Measurements from ENCODE around the gene SLC12A4.
"Not testable (repeated sequence)": the region's sequence is repeated elsewhere in the genome, so short reads cannot be mapped to it uniquely, and the experiment has no call there.

Gene SLC12A4

DNA sequence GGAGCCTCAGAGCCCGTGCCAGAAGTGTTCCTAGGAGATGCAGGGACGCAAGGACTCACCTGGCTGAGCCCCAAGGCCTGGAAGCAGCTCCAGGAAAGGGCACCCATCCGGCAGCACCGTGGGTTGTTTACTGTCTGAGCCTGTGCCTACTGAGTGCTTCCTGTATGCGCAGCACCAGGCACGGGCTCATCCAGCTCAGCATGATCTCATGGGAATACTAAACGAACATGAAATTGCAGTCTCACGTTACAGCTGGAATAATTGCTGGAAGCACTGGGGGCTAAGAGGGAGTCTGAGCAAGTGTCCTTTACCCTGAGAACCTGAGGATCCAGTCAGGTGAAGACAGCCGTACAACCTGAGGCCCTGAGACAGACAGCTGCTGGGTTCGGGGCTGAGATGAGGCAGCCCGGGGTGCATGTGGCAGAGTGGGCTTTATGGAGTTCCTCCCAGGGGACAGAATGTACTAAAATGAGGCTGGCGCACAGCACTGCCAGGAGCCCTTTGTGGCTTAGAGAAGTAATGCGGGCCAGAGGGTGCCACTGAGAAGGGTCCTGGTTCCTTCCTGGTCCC is 42.2 kb downstream of the SLC12A4 start:
- no peak for DNase-seq (ENCODE audit: low read depth)

DNA sequence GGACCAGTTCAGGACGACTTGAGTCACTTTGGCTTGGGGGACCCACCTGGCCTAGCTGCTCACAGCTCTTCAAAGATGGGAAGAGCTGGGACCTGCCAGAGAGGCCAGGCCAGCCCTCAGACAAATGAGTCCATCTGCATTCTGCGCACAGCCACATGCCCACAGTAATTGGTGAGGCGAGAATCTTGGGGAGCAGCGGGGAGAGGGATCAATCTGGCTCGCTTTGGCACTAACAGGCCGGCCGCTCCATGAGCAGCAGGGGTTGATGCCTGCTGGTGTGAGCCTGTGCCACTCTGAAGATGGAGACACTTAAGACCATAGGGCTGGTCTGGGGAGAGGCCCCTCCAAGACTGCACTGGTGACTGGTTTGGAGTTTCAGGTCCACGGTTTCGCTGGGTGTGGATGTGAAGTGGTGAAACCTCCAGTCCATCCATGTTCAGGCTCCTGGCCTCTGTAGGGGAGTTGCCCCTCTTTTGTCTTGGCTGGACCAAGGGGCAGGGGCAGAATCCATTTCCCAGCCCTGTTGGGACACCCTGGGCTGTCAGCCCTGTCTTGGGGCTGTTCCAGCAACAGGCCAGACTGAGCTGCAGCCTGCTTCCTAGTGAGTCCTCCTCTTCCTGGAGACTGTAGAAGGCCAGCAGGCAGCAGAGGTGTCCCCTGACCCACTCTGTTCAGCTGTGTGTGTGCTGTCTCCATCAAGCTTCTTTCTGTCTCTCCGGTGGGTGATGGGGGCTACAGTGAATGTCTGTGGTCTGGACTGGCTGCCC is 44.1 kb downstream of the SLC12A4 start:
- no peak for DNase-seq (ENCODE audit: low read depth)

DNA sequence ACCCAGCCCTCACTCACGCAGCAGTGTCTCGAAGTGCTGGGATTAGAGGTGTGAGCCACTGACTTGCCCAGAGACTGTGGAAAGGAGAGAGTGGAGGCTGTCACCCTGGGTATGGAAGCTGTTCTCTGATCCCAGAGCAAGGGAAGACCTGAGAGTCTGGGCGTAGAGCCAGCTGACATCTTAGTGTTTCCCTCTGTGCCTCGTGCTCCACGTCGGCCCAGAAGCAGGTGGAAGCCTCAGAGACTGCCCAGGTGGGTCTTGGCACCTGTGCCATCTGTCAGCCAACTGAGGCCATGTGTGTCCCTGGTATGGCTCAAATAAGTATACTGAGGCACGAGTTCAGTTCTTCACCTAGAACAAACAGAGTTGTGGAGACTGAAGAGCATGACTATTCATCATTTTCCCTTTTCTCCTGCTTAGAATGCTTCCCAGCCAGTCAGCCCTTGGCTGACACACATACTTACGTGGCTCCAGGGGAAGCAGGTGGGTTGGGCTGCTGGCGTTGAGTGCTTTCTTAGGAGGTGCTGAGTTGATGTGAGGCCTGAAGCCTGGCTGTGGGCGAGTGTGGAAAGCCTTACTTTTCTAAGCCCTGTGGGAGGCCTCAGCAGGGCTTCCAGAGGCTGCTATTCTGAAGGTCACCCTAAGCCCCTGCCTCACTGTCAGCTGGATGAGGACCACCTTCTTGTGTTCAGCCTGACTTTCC is 44.9 kb downstream of the SLC12A4 start:
- no peak for DNase-seq (ENCODE audit: low read depth)

DNA sequence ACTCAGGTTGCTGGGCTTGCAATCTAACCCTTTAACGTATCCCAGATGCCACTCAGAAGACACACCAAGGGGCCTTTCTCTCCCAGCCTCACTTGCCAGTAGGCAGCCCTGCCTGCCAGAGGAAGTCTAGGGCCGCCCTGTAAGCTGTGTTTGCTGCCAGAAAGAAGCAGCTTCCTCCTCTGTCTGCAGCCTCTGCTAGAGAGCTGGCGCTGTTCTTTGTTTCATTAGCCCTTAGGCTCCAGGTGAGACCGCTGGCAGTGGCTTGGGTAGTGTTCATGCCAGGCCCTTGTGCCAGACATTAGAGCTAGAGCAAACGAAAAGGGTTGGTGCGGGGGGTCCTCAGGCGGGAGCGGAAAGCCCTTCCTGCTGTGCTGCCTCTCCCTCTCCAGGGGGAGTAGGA is 45.7 kb downstream of the SLC12A4 start:
- DNase-seq (ENCODE audit: low read depth): no peak

DNA sequence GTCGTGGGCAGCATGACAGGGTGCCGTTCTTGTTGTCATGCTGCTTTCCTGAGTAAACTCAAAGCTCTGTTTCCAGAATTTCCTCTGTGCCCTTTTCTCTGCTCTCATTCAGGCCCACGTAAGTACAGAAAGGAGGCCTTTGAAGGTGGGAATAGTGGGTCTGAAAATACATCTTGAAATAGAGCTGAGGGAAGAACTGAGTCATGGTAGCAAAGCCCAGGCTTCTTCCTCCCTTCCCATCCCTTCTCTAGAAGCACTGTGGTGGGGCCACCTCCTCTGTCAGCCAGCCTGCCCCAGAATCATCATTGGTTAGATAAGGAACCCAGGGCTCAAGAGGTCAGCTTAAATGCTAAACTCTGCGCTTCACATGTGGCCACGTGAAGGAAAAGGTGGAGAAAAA is 46.2 kb downstream of the SLC12A4 start:
- no peak for DNase-seq (ENCODE audit: low read depth)

DNA sequence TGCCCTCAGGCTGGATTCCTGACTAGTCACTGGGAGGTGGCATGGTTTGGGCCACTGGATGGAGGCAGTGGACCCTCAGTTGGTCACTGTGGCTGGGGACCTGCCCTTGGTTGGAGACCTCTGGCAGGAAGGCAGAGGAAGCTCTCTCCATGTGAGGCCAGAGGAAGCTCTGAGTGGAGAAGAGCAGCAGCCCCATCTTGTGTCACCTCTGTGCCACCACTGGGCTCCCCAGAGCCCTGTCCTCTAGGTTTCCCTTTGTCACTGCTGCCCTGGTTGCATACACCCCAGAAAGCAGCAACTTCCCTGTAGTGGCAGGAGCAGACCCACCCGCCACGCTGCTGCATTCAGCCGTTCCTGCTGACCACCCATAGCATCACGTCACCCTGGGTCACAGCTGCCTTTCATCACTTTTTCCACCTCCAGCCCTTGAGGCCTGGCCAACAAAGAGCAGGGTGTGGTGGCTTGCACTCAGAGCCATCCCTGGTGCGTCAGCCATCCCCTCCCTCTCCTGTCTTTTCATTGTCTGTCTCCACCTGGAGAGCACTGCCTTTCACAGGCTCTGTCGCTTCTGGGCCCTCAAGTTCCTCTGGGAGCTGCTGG is 48.7 kb downstream of the SLC12A4 start:
- no peak for DNase-seq (ENCODE audit: low read depth)

DNA sequence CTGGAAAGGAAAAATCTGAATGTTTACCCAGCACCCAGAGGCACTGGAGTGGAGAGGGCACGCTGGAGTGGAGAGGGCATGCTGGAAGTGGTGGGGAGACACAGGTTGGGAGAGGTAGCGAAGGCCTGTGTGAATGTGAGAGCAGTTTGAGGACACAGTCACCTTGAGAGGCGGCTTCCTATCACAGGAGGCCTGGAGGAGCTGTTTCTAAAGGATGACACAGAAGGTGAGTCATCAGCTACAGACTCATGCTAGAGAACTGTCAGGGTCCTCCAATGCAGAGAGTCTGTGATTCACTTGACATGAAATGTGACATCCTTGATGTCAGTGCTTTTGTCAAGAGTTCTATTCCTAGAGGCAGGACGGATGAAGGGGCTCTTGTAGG is 50.6 kb downstream of the SLC12A4 start:
- no peak for DNase-seq (ENCODE audit: low read depth)

DNA sequence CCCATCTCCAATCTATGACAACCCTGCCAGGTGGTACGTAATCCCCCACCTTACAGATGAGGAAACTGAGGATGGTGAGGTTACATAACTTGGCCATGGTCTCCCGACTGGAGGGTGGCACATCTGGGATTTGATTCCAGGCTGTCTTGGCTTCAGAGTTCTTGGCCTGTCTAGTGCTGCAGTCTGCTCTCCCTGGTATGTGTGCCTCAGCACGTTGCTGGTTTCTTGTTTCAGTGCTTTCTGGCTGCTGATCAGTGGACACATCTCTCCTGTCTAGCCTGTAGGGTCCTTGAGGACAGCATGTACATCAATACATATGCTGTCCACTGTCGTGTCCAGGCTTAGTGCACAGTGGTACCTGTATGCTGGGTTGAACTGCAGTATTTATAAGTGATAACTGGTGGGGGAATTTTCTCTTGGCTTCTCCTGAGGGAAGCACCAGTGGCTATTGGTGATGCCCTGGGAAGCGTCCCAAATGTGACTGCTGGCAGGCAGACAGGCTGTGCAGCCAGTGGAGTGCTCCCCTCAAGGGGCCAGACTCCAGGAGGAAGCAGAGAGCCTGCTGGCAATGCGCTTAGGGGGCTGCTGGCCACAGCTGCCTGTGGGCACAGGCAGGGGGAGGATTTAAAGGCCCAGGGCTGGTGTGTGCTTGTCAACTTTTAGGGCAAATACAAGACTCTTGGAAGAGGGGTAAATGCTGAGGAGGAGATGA is 51.1 kb downstream of the SLC12A4 start:
- DNase-seq (ENCODE audit: low read depth): no peak

DNA sequence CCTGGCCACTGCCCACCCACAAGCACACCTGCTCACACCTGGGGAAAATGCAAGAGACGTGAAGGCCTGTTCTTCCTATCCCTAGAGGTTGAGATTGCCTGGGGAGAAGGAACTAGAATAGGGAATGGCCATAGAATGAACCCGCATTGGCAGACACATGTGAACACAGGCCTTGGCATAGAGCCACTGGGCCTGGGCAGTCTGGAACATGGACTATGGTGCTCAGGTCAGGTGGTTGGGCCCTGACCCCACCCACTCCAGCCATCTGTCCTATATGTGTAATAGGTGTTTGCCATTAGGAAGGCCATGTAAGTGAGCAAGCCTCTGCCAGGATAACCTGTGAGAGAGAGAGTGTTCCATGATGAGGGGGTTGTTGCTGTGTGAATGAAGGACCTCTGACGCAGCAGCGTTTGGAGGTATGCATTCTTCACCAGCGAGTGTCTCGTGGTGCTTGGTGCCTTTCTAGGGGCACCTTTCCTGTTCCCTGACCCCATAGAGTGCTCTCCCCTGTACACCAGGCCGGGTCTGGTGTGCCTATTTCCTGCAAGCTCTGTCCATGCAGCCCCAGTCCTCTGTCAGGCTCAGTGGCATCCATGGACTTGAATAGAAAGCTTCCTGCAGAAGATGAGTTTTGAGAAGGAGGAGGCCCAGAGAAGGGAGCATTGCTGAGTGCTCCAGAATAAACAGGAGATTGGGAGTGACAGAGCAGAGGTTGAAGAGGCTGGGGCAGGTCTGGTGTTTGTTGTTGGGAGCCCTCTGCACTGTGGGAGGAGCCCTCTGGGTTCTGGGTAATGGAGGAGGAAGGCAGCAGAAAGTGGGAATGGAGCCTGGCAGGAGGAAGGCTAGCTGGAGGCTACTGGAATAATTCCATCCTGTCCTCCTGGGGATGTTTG is 52.4 kb downstream of the SLC12A4 start:
- no peak for DNase-seq (ENCODE audit: low read depth)

DNA sequence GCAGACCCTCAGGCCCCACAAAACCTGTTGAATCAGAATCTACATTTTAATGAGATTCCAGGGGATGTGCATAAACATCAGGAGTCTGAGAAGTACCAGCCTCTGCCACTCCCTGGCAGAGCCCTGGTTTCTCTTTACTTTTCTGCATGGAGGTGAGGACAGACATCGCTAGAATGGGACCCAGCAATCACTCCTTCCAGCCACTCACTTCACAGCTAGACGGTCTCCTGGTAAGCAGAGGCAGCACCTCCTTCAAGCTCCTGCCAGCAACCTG is 53.0 kb downstream of the SLC12A4 start:
- DNase-seq (ENCODE audit: low read depth): not testable (repeated sequence)

DNA sequence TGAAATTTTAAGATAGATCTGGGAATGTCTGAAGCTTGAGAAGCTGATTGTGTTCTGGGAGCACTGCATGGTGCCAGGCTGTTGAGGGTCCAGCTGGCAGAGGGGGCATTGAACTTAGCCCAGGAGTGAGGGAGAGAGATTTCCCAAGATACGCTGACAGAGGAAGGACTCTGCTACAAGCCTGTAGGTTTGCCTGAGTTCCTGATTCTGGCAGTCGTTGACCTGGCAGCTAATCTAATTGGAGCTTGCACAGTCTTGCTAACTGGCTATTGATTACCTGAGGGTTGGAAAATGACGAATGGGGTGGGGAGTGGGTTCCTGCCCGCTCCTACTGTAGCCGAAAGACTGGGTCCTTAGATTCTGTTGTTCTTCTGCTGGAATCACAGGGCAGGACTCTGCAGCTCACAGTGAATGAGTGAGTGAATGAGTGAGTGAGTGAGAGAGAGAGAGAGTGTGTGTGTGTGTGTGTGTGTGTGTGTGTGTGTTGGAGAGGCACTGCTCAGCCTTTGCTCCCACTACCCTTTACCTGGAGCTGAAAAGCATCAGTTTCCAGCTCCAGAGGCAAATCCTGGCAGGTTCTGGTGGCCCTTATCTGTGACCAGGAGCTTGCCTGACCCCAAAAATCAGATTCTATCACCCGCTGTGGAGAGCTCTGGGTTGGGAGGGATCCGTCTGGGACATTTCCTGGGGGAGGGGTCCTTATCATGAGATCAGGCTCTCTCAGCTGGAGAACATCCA is 53.5 kb downstream of the SLC12A4 start:
- DNase-seq (ENCODE audit: low read depth): no peak

DNA sequence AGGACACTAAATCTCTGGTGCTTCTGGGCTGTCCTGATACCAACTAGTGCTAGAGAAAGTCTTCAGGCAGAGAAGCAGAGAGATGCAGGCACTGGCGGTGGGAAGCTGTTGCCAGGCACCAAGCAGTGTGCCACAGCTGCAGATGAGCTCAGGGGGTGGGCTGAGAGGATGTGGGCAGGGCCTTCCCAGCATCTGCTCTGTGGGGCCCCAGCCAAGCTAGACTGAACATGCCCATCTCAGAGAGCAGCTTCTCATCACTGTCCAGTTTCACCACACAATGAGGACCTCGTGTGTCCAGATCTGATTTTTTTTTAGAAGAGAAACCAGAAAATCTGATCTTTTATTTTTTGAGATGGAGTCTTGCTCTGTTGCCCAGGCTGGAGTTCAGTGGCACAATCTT is 58.3 kb downstream of the SLC12A4 start:
- no peak for DNase-seq (ENCODE audit: low read depth)

DNA sequence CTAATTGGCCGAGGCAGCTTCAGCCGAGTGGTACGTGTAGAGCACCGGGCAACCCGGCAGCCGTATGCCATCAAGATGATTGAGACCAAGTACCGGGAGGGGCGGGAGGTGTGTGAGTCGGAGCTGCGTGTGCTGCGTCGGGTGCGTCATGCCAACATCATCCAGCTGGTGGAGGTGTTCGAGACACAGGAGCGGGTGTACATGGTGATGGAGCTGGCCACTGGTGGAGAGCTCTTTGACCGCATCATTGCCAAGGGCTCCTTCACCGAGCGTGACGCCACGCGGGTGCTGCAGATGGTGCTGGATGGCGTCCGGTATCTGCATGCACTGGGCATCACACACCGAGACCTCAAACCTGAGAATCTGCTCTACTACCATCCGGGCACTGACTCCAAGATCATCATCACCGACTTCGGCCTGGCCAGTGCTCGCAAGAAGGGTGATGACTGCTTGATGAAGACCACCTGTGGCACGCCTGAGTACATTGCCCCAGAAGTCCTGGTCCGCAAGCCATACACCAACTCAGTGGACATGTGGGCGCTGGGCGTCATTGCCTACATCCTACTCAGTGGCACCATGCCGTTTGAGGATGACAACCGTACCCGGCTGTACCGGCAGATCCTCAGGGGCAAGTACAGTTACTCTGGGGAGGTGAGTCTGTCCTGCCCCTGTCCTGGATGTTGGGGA is 59.2 kb downstream of the SLC12A4 start:
- no peak for DNase-seq (ENCODE audit: low read depth)

DNA sequence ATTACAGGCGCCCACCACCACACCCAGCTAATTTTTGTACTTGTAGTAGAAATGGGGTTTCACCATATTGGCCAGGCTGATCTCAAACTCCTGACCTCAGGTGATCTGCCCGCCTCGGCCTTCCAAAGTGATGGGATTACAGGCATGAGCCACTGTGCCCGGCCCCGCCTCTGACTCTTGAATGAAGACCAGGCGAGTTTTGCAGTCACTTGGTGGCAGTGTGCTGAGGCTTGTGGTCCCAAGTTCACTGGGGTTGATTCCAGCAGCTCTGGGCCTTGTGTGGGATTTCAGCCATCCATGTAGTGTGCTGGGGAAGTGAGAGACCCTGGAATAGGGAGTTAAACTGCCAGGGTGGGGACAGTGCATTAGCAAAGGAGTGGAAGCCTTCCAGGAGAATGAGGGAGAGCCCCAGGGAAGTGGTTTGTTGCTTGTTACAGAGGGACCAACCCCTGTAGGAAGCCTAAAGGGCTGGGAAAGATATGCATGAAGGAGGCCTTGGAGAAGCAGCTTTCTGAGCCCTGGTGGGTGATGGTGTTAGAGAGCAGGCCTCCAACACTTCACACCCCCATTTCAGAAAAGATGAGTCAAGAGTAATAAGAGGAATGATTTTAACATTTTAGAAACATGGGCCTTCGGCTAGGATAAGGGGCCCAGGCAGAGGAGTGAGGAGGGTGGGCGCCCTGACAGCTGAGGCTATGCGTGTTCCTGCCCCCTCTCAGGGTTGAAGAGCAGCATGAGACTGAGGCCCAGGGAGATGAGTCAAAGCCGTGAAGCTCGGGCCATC is 60.8 kb downstream of the SLC12A4 start:
- no peak for DNase-seq (ENCODE audit: low read depth)

DNA sequence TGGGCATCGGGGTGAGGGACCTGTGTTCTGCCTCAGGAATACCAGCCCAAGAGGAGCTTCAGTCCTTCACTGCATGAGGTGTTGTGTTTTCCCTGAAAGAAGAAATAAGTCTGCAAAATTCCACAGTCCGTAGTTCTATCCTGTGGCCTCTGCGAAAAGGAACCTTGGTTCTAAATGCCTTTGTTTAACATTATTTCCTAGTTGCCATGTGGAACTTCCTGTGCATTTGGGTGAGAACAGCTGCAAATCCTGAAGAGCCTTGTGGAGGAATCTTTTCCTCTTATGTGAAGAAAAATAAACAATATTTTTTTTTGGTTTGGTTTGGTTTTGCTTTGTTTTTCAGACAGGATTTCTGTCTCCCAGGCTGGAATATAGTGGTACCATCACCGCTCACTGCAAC is 65.6 kb downstream of the SLC12A4 start:
- DNase-seq (ENCODE audit: low read depth): no peak

DNA sequence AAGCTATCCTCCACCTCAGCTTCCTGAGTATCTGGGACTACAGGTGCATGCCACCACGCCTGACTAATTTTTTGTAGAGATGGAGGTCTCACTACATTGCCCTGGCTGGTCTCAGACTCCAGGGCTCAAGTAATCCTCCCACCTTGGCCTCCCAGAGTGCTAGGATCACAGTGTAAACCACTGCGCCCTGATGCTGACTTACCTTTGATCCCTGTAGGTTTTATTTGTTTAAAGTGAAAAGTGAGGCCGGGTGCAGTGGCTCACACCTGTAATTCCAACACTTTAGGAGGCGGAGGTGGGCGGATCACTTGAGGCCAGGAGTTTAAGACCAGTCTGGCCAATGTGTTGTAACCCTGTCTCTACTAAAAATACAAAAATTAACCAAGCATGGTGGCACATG is 66.7 kb downstream of the SLC12A4 start:
- DNase-seq (ENCODE audit: low read depth): no peak

DNA sequence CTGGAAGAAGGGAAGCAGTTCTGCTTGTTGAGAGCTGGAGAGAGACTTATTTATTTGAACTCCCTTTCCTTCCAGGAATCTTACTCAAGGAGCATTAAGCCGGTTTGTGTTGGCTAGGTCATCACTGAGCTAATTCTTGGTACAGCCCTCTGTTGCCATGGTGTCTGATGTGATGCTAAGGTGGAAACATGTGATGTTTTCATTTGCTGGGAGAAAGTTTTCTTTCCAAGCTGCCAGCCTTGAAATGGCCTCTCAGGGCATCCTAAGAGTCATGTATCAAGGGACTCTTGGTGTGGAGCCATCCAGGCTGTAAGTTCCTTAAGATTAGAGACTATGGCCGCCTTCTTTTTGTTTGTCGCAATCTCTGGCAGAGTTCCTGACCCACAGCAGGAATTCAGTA is 71.2 kb downstream of the SLC12A4 start:
- DNase-seq (ENCODE audit: low read depth): no peak

DNA sequence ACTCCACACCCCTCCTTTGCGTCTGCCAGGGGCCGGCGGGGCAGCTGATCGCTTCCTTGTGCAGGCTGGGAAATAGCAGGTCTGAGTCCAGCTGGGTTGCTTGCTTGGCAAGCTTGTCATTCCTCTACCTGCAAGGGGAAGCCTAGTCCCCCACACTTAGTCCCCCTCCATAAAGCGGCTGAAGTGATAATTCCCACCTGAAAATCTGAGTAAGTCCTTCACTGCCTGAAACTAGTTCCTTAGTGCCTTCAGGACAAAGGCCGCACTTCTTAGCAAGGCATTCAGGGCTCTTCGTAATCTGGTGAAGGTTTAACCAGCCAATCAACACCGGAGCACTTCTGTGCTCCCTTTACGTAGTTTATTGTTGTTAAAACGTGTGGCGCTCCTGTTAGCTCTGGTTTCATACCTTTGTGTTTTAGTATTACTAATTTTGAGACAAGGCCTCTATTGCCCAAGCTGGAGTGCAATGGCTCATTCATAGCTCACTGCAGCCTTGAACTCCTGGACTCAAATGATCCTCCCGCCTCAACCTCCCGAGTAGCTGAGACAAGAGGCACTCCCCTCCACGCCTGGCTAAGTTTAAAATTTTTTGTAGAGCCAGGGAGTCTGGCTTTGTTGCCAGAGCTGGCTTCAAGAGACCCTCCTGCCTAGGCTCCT is 74.6 kb downstream of the SLC12A4 start:
- DNase-seq (ENCODE audit: low read depth): no peak
